CD4-positive, alpha-beta T cell (primary cell): ENCODE measurements around the gene MAP4K5. TPM values are rescaled to one million over a fixed set of nuclear protein-coding genes. Genes with fewer than 3 reads are reported as not detected.

Experiments used
- ATAC-seq: fragments of 200-7000 bp; cut with Tn5 transposase; one replicate; pipeline ENCODE4 v1.10.0; 2022; ENCODE audit warnings: mild to moderate bottlenecking; ENCODE audit not compliant: poor library complexity
- CTCF ChIA-PET: fragments of 350-600 bp; sonication (Branson Sonifier 250); formaldehyde crosslinking; loops from one replicate; lab custom pipeline; 2021; ENCODE audit warnings: antibody characterized with exemption, inconsistent platforms; lab: Charles Lee
- POLR2A ChIA-PET: fragments of 350-600 bp; sonication (Branson Sonifier 250); formaldehyde crosslinking; loops from one replicate; lab custom pipeline; 2021; ENCODE audit warnings: antibody characterized with exemption, inconsistent platforms; lab: Charles Lee
- DNase-seq, 14 experiments: peaks; one replicate each; pipeline ENCODE4 v3.0.0-alpha.2; 2013 to 2020; ENCODE audit warnings: mixed read lengths in 2 of 14
- H3K27ac ChIP-seq, 2 donors: one replicate each; pipeline versions ENCODE4 v1.5.1 to v1.7.0; 2013; ENCODE audit warnings: low read length in 2 of 2, low read depth in 1 of 2, mild to moderate bottlenecking in 1 of 2
- H3K27me3 ChIP-seq, 2 experiments: 1 replicate in 1 of 2; 2 replicates in 1 of 2; pipeline versions ENCODE4 v1.6.1 to v1.7.0; 2013; ENCODE audit warnings: low read length in 2 of 2, control low read depth in 1 of 2, mild to moderate bottlenecking in 1 of 2, moderate library complexity in 1 of 2; ENCODE audit not compliant: insufficient read depth in 2 of 2, control insufficient read depth in 1 of 2
- H3K36me3 ChIP-seq: one replicate; pipeline ENCODE4 v1.6.1; 2013; ENCODE audit warnings: low read length, control low read depth; ENCODE audit not compliant: insufficient read depth
- H3K4me1 ChIP-seq: one replicate; pipeline ENCODE4 v1.6.1; 2013; ENCODE audit warnings: low read length, control low read depth; ENCODE audit not compliant: insufficient read depth
- H3K4me3 ChIP-seq: one replicate; pipeline ENCODE4 v1.5.1; 2013; ENCODE audit warnings: mild to moderate bottlenecking, low read length, moderate library complexity
- H3K9me3 ChIP-seq, 2 experiments: 1 replicate in 1 of 2; 2 replicates in 1 of 2; pipeline versions ENCODE4 v1.6.1 to v1.7.0; 2013; ENCODE audit warnings: low read length in 2 of 2, mild to moderate bottlenecking in 2 of 2, control low read depth in 1 of 2, moderate library complexity in 1 of 2; ENCODE audit not compliant: control insufficient read depth in 1 of 2, insufficient read depth in 1 of 2
- H3K27ac Mint-ChIP-seq: one replicate; pipeline ENCODE4 v1.8.0; 2020; ENCODE audit warnings: mixed read lengths
- H3K27me3 Mint-ChIP-seq: one replicate; pipeline ENCODE4 v1.8.0; 2021; ENCODE audit warnings: mixed read lengths
- H3K36me3 Mint-ChIP-seq: one replicate; pipeline ENCODE4 v1.8.0; 2021; ENCODE audit warnings: low read depth, mixed read lengths
- H3K4me1 Mint-ChIP-seq: one replicate; pipeline ENCODE4 v1.8.0; 2021; ENCODE audit warnings: low read depth, mixed read lengths
- H3K4me3 Mint-ChIP-seq: one replicate; pipeline ENCODE4 v1.8.0; 2020; ENCODE audit warnings: mild to moderate bottlenecking, mixed read lengths
- H3K9me3 Mint-ChIP-seq: one replicate; pipeline ENCODE4 v1.8.0; 2020; ENCODE audit warnings: mixed read lengths
- CTCF ChIP-seq: fragments of 200-600 bp; IDR thresholded peaks from one replicate; pipeline ENCODE4 v1.8.0; 2022; ENCODE audit warnings: antibody characterized with exemption, mild to moderate bottlenecking
- intact Hi-C, 2 experiments: fragments of 100-400 bp; cut with DNase I in 1 of 2; cut with micrococcal nuclease in 1 of 2; formaldehyde crosslinking; loops; one replicate each; pipeline versions ENCODE4 v1.15.1 to v1.9.0; 2023 to 2025; cut with DNase I, micrococcal nuclease
- total RNA-seq, 174 experiments: library from RNA in 2 of 174; stranded (reverse) in 2 of 174; gene quantifications; one replicate each; pipeline ENCODE4 v1.2.3 and lab custom pipeline; 2021 to 2026

MAP4K5 gene
- total RNA-seq, 2 experiments from 2014 or later: 32.4 to 34.5 TPM

DNA sequence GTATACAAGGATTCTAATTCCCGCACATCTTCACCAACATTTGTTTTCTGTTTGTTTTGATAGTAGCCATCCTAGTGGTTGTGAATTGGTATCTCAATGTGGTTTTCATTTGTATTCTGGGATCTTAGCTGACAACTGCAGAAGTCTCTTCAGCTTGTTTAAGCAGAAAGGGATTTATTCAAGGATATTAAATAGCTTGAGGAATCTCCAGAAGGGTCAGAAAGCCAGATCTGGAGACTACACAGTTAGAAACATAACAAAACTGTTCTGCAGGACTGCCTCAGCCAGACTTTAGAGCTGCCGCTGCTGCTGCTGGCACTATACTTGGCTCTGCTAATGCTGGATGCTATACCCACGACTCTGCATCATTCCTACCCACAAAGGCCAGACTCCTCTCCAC, 122.3 kb downstream of the MAP4K5 start:
- Histone ChIP-seq H3K27ac (no peak overlapping the region), H3K4me3 (no peak overlapping the region), H3K4me1 (peaks cover 5% of the 10 kb centered on the region), H3K27me3 (no peaks in the 10 kb centered on the region), H3K9me3 (peaks cover 0 to 9% of the 10 kb centered on the region in 2 experiments), H3K36me3 (no peaks in the 10 kb centered on the region)
- DNase-seq (no peak), ATAC-seq (no peak)
- ChIA-PET POLR2A (no interaction called here), CTCF (no interaction called here)
- TF ChIP-seq CTCF: no peak
- H3K27ac Mint-ChIP-seq: no peak overlapping the region
- H3K9me3 Mint-ChIP-seq: peaks cover 10% of the 10 kb centered on the region
- no peaks in the 10 kb centered on the region for H3K27me3 Mint-ChIP-seq
- H3K36me3 Mint-ChIP-seq: peaks cover 23% of the 10 kb centered on the region
- no peak overlapping the region for H3K4me3 Mint-ChIP-seq
- intact Hi-C loops: no loop called here
- H3K4me1 Mint-ChIP-seq: no peaks in the 10 kb centered on the region

DNA sequence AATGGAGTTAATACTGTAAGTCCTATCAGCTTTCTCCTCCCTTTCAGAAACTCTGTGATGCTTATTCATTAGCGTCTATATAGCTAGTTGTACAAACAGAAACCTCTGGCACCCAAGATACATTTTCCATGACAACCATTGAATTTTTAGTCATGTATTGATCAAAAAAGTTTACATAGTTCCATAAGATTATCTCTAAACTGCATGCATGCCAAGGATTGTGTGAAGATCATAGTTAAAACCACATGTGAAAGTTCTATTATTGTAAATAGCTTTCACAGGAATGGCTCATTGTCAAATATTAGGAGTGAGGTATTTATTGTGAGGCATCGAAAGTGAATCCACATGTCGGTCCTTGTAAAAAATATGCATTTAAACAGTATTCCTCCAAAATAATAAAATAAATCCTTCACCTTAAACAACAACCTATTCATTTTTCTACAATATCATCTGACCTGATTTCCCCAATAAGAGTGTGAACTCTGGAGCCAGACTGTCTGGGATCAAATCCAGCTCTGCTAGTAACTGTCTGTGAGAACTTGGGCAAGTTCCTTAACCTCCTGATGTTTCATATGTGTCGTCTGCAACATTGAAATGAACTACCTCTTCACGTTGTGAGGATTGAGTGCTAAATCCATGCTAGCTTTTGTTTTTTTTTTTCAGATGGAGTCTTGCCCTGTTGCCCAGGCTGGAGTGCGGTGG, 125.1 kb downstream of the MAP4K5 start:
- Mint-ChIP-seq H3K36me3 (peaks cover 4% of the 10 kb centered on the region), H3K4me3 (no peak overlapping the region), H3K4me1 (no peaks in the 10 kb centered on the region), H3K9me3 (peaks cover 7% of the 10 kb centered on the region), H3K27ac (no peak overlapping the region), H3K27me3 (no peaks in the 10 kb centered on the region)
- no peak for TF ChIP-seq CTCF
- Histone ChIP-seq H3K4me3 (no peak overlapping the region), H3K27ac (no peak overlapping the region), H3K4me1 (peaks cover 5% of the 10 kb centered on the region), H3K9me3 (peaks cover 0 to 4% of the 10 kb centered on the region in 2 experiments), H3K27me3 (no peaks in the 10 kb centered on the region), H3K36me3 (no peaks in the 10 kb centered on the region)
- no peak for DNase-seq
- POLR2A ChIA-PET: no interaction called here
- ATAC-seq: no peak
- intact Hi-C loops: loop anchor here in 1 of 2 experiments (5.0 kb wide), 1 partner anchor 70 kb away; no protein-coding TSS in a partner anchor
- CTCF ChIA-PET: no interaction called here

DNA sequence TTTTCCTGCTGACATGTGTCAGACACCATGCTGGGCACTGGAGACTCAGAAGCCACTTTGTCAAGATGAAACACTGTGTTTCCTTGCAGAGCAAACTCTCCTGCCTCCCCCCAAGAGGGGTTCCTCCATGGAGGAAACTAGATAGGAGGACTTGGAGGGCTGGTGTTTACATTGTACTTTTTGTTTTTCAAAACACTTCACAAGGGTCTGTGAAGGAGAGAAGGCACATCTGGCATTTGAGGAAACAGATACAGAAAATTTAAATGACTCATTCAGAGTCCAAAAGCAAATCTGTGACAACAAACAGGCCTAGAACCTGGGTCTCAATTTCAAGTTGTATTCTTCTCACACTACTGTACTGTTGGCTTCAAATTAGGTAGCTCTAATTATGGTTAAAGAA, 128.9 kb downstream of the MAP4K5 start:
- ATAC-seq: no peak
- Histone ChIP-seq H3K36me3 (no peaks in the 10 kb centered on the region), H3K27me3 (no peaks in the 10 kb centered on the region), H3K9me3 (no peaks in the 10 kb centered on the region), H3K27ac (no peak overlapping the region), H3K4me3 (no peak overlapping the region), H3K4me1 (peaks cover 5% of the 10 kb centered on the region)
- ChIA-PET POLR2A (no interaction called here), CTCF (no interaction called here)
- intact Hi-C loops: no loop called here
- Mint-ChIP-seq H3K27me3 (no peaks in the 10 kb centered on the region), H3K27ac (no peak overlapping the region), H3K9me3 (peaks cover 2% of the 10 kb centered on the region), H3K4me1 (no peaks in the 10 kb centered on the region), H3K4me3 (no peak overlapping the region), H3K36me3 (no peaks in the 10 kb centered on the region)
- no peak for TF ChIP-seq CTCF
- no peak for DNase-seq
